ENCODE measurements around the gene UBE2L6.
A peak's percentile ranks its signal among the peaks of the same experiment; 100 is the strongest.

UBE2L6 gene
- long read RNA-seq, donor 1, transcript UBE2L6-201 (4 exons, 1,354 nt): major isoform, 23 of 24 reads
- long read RNA-seq, donor 1, partial matches to known transcripts: 0 of 24 reads
- long read RNA-seq, donor 1, other reads (novel, unspliced or antisense): 0 of 24 reads
- long read RNA-seq, donor 2, transcript UBE2L6-201 (4 exons, 1,354 nt): major isoform, 6 of 7 reads
- long read RNA-seq, donor 2, partial matches to known transcripts: 0 of 7 reads
- long read RNA-seq, donor 2, other reads (novel, unspliced or antisense): 0 of 7 reads
- long read RNA-seq, donor 3, transcript UBE2L6-201 (4 exons, 1,354 nt): major isoform, 13 of 13 reads
- long read RNA-seq, donor 3, partial matches to known transcripts: 0 of 13 reads
- long read RNA-seq, donor 3, other reads (novel, unspliced or antisense): 0 of 13 reads
- long read RNA-seq, donor 4, transcript UBE2L6-201 (4 exons, 1,354 nt): major isoform, 11 of 94 reads
- long read RNA-seq, donor 4, partial matches to known transcripts: 79 of 94 reads
- long read RNA-seq, donor 4, other reads (novel, unspliced or antisense): 0 of 94 reads
- long read RNA-seq, donor 5, transcript UBE2L6-201 (4 exons, 1,354 nt): major isoform, 18 of 20 reads
- long read RNA-seq, donor 5, partial matches to known transcripts: 0 of 20 reads
- long read RNA-seq, donor 5, other reads (novel, unspliced or antisense): 0 of 20 reads
- long read RNA-seq, donor 6, transcript UBE2L6-201 (4 exons, 1,354 nt): major isoform, 20 of 25 reads
- long read RNA-seq, donor 6, partial matches to known transcripts: 0 of 25 reads
- long read RNA-seq, donor 6, other reads (novel, unspliced or antisense): 0 of 25 reads
- long read RNA-seq, donor 7, transcript UBE2L6-201 (4 exons, 1,354 nt): major isoform, 22 of 28 reads
- long read RNA-seq, donor 7, partial matches to known transcripts: 0 of 28 reads
- long read RNA-seq, donor 7, other reads (novel, unspliced or antisense): 0 of 28 reads
- long read RNA-seq, donor 8, transcript UBE2L6-201 (4 exons, 1,354 nt): major isoform, 17 of 19 reads
- long read RNA-seq, donor 8, partial matches to known transcripts: 0 of 19 reads
- long read RNA-seq, donor 8, other reads (novel, unspliced or antisense): 0 of 19 reads

- peak; percentile 90 for DNase-seq
Observed at GRCh38 chr11:57567515-57568329, at the start of gene UBE2L6. Gene UBE2L6 (minus strand): TSS chr11:57567672. CDS start chr11:57567611, 61 bp downstream.

GRCh38 chr11:57616595-57616994, 49.1 kb upstream of the UBE2L6 start:
- no peak for DNase-seq

- DNase-seq: no peak
Observed at GRCh38 chr11:57615308-57615707, 47.8 kb upstream of the UBE2L6 start.

GRCh38 chr11:57614234-57614772, 46.8 kb upstream of the UBE2L6 start:
- no peak for DNase-seq

GRCh38 chr11:57610170-57610569, 42.7 kb upstream of the UBE2L6 start:
- no peak for DNase-seq

GRCh38 chr11:57605028-57605420, 37.6 kb upstream of the UBE2L6 start:
- no peak for DNase-seq

GRCh38 chr11:57604296-57605027, 37.0 kb upstream of the UBE2L6 start:
- no peak for DNase-seq

GRCh38 chr11:57601297-57601696, 33.8 kb upstream of the UBE2L6 start:
- no peak for DNase-seq

GRCh38 chr11:57599381-57599780, 31.9 kb upstream of the UBE2L6 start:
- DNase-seq: no peak

- DNase-seq: no peak
Observed at GRCh38 chr11:57598831-57599155, 31.3 kb upstream of the UBE2L6 start.

GRCh38 chr11:57597916-57598830, 30.7 kb upstream of the UBE2L6 start:
- DNase-seq: peak; percentile 64

- DNase-seq: peak; percentile 69
Observed at GRCh38 chr11:57597461-57597915, 30.0 kb upstream of the UBE2L6 start, which contains the start of gene SERPING1. Gene SERPING1 (plus strand): TSS chr11:57597685. CDS start chr11:57598271, 586 bp downstream.

GRCh38 chr11:57596266-57596885, 28.9 kb upstream of the UBE2L6 start:
- DNase-seq: no peak

- DNase-seq: no peak
Observed at GRCh38 chr11:57588046-57588710, 20.7 kb upstream of the UBE2L6 start.

GRCh38 chr11:57586711-57587245, 19.3 kb upstream of the UBE2L6 start:
- no peak for DNase-seq

- no peak for DNase-seq
Observed at GRCh38 chr11:57585301-57585700, 17.8 kb upstream of the UBE2L6 start.

- DNase-seq: no peak
Observed at GRCh38 chr11:57584341-57584740, 16.9 kb upstream of the UBE2L6 start.

- DNase-seq: no peak
Observed at GRCh38 chr11:57574061-57574460, 6.6 kb upstream of the UBE2L6 start.

All from right kidney (tissue), 9 donors.